T-helper 9 cell (primary cell): ENCODE data around the gene PRDX3.

Source experiments
- DNase-seq: peaks from one replicate; pipeline ENCODE4 v3.0.0-alpha.2; 2020
- total RNA-seq, 2 donors: gene quantifications; one replicate each; lab custom pipeline; 2026; lab: John Stamatoyannopoulos, UW

The PRDX3 gene
- total RNA-seq, result 9.9 to 64.8 reads per million in 2 donors

DNA sequence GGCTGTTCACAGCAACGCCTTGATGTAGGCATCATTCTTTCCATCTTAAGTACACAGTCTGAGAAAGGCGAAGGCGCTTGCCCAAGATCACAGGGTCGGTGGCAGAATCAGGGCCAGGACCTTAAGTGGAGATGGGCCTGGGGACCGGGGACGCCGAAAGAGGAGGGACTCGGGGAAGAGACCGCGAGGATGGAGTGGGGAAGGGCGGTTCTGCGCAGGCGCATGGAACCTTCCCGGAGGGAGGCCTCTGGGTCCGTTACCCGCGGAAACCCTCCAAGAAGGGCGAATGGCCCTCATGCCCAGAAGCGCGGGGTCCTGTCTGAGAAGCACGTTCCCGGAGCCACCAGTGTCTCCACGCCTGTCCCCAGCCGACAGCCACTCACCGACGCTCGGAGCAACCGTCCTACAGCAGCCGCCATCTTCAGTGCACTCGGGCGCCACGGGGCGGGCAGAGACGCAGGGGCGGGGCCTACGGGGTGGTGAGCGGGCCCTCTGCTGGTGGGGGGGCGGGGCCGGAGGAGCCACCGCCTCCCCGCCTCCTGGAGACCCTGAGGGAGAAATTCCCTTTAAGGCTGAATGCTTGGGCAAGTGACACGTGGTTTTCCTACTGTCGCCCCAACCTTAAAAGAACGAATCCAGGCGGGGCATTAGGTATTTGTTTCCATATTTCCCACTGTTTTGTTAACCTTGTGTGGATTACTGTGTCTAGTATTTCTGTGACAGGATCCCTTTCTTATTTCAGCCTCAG lies at the start of gene PRDX3:
PRDX3 (minus strand) TSS at position 441 of the 748 bp plus-strand sequence; CDS start at position 419, 22 bp downstream.
- peak; percentile 89 for DNase-seq

DNA sequence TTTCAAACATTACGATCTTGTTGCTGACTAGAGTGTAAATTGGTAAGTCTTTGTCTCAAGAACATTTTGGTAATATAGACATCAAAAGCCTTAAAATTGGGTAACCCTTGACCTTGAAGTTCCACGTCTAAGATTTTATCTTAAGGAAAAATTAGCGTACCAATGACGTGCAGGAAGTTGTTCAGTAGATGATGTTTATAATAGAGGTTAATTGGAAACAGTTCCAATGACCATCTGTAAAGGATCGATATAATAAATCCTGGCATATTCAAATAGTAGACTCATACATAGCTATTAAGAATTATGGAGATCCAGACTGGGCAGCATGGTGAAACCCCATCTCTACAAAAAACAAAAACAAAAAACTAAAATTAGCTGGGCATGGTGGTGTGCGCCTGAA lies 49.2 kb upstream of the PRDX3 start:
- DNase-seq, result no peak

DNA sequence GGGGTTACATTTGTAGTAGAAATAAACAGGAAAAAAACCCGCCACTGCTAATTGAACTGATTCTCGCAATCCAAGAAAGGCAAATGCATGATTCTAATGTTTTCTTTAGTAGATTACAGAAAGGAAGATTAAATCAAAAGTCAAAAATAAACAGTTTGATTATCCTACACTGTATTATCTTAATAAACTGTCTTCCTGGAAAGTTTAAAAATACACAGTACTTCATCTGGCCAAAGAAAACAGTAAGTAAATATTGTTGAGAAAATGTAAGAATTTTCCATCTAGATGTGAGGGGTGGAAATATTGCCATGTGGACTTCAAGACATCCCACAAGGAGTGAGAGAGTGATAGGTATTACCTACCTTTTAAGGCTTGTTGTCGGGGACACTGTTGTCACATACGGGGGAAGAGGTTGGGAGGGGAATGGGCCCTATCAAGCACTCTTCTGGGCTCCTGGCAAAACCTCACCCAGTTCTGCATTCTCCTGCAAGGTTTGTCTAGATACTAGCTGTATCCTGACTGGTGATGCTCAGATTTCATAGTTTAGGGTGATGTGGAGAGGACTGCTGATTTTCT lies 46.6 kb upstream of the PRDX3 start:
- DNase-seq, result no peak

DNA sequence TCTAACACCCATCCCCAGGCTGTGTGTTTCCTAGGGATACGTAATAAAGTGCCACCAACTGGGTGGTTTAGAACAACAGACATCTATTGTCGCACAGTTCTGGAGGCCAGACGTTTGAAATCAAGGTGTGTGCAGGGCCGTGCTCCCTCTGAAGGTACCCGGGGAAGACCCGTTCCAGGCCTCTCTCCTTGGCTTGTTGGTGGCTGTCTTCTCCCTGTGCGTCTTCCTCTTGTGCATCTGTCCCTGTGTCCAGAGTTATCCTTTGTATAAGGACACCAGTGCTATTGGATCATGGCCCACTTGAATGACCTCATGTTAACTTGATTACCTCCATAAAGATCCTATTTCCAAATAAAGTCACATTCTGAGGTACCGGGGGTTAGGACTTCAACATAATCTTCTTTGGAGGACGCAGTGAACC lies 44.4 kb upstream of the PRDX3 start:
- DNase-seq, result no peak

DNA sequence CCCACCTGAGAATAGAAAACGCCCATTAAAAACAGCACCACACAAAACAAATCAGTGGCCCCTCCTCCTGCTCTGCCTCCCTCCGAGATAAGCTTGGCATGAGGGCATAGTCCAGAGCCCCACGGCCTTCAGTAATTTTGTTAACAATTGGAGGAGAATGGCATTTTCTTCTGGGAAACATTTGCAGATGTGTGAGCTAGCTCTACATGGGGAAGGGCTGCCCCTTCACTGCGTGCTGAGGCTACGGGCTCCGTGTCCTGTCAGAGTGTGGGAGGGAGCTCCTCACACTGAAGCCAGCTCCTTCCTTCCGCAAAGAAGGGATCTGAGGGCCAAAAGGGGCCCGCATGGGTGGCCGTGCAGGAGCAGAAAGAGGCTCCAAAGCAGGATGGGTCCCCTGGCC lies 43.9 kb upstream of the PRDX3 start:
- DNase-seq, result no peak

DNA sequence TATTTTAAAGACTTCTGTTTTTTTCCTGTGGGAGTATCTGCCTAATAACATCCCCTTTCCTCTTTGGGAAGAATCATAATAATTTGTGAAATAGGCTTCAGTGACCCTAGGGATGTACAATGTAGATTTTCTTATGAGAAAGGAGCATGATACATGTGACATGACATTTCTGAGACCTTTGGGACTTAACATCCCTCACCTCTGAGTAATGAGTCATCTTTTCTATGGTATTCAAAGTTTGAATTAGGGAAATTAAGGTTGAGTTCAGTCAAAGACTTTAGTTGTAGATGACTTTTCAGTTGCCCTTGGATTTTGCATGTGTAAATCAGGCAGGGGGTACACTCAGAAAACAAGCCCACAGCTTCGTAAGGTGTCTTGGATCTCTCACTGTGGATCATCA lies 43.1 kb upstream of the PRDX3 start:
- DNase-seq, result no peak

DNA sequence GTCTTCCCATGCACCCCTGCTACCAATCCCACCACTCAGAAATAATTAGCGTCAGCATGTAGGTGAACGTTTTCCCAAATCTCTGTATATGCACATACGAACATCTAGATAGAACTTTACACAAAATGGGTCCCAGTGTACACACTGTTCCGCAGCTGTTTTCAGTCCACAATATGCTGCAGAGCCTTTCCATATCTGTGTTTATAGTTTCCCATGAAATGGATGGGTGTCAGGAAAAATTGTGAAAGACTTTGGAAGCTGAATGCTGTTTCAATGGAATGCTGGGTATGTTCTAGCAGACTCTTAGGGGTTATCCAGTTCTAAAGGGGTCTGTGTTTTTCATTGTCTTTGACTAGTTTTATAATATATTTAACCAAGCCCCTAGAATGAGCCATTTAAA lies 42.6 kb upstream of the PRDX3 start:
- no peak for DNase-seq

DNA sequence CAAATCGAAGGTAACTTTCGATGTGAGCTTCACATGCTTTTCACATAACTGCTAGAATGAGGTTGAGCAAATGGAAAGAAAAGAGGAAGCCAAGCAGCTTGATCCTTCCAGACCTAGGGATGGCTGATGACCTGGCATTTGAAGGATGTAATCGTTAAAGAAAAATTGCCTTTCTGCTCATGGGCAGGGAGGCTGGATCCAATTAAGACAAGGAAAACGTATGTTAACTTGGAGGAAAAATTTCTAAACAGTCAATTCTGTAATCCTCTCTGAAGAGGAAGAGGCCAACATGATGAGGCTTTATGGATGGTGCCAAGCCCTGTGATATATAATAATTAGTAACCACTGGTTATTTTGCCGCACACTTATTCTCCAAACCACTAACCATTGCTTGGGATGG lies 41.3 kb upstream of the PRDX3 start:
- DNase-seq, result no peak

DNA sequence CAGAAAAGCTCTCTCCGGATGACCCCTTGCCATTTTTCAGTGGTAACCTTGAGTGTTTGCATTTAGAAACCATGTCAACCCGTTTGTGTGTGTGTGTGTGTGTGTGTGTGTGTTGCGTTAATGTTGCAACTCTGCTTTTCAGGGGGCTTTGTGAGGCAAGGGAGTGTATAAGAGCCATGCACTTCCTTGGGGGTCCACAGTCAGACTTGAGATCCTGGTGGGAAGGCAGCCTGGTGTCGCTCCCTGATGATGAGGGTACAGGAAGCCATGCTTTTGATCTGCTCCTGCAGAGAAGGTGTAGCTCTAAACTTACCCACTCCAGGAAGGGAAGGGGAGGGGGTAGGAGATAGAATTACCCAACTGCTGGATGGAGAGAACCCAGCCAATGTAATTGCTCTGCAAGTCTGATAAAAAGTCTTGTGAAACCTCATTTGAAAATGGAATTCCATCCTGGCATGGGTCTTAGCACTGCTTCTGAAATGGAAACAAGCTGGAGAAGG lies 39.4 kb upstream of the PRDX3 start:
- no peak for DNase-seq

DNA sequence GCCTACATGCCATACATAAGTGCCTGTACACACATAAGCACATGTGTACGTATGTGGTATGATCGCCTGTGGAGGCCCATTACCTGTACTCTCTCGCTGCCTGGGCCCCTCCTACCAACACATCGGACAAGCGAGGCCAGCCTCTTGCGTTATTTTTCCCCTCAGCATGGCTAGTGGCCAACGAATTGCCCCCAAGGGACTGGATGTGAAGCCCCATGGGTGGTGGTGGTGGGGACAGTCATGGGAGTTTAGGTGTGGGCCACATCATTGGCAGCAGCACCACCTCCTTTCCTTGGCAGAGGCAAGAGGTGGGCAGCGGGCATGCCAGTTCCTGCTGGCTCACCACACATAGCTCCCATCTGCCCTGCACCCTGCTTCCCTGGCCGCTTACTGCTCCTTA lies 38.8 kb upstream of the PRDX3 start:
- no peak for DNase-seq

DNA sequence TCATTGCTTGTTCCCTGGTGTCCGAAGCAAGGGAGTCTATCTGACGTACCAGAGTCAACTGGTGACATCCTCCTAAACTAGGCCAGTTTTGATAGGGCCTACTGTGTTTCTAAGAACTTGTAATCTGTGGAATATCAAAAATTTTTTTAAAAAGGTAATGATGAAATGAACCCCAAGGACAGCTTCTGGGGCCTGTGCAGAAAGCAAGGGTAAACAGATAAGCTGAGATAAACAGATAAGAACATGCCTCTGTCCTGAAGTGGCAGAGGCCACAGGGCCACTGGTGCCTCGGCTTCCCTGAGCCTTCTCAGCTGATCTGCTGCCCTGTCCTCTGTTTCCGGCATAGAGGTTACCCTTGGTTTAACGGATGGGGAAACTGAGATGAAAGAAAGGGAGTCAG lies 37.5 kb upstream of the PRDX3 start:
- no peak for DNase-seq

DNA sequence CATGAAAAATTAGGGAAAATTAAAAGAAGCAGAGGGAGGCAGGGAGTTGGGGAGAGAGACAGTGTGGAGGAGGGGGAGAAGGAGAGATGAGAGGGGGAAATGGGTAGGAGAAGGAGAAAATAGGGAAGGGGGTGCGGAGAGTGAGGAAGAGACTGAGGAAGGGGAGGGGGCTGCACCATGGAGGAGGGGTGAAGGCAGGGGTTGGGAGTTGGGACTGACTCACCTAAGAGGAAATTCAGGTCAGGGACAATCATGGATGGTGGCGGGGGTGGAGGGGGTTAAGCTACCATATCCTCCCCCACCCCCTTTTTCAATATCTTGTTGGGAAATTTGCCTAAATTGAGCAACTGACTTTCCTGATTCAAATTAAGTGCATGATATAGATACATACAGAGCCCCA lies 36.8 kb upstream of the PRDX3 start:
- no peak for DNase-seq

DNA sequence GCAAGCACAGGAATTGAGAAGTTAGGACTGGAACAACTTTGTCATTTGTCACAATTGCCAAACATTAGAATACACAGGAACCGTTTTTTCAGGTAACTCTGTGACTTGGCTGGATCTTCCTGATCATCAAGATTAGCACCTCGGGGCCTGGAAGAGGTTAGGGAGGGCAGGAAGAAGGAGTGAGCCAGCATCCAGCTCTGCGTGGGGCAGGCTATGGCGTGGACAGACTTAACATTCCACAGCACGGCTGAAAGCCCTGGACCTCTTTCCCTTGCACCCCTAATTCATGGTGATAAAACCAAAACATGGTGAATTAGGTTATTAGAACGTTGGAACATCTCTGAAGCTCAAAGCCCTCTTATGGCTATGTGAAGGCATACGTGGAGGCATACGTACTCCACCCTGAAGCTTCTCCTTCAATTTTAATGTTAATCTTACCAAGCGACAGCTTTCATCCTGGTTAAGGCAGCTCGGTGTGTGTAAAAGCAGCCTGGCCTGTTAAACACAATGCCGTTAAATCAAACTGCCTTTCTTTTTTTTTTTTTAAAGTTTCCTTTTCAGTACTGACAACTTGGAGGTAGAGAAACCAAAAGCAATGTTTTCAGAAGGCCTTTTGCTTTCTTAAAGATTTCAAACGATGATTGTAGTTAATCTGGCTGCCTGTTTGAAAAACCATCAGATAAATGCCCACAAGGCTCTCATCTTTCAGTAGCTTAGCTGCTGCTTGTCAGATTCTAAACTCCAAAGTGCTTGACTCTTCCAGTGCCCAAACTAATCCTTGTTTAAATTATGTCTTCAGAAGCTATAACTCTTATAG lies 33.2 kb upstream of the PRDX3 start:
- no peak for DNase-seq

DNA sequence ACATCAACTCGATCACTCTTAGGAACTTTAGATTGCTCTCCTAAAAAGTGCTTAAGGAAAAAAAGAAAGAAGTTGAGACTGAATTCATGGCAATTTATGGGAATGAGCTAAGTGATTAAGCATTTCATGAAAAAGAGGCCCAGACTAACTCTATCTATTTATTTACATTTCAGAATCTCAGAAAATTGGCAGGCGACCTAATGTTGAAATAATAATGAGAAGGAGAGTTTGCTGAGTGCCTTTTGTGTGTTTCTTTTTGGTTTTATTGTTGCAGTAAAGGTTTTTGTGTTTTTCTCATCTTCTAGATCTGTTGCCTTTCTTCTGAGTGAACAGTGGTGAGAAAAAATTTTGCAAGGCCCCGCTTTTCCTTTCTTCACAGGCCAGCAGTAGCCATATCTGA lies 32.6 kb upstream of the PRDX3 start:
- DNase-seq, result no peak

DNA sequence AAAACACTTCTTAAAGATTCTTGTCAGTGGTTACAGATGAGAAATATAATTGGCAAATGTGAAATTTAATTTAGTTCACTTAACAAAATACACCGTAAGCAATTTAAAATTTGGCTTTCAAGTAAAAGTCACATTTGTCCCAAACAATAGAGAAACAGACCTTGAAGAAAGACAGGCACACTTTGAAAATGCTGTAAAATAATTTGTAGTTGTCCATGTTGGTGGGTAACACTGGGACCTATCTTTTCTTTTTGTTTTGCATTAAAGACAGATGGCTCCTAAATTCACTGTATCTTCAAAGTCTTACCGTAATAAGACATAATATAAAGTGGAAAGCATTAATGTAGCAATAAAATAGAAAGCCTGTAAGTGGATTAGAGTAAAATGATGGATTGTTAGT lies 32.0 kb upstream of the PRDX3 start:
- no peak for DNase-seq

DNA sequence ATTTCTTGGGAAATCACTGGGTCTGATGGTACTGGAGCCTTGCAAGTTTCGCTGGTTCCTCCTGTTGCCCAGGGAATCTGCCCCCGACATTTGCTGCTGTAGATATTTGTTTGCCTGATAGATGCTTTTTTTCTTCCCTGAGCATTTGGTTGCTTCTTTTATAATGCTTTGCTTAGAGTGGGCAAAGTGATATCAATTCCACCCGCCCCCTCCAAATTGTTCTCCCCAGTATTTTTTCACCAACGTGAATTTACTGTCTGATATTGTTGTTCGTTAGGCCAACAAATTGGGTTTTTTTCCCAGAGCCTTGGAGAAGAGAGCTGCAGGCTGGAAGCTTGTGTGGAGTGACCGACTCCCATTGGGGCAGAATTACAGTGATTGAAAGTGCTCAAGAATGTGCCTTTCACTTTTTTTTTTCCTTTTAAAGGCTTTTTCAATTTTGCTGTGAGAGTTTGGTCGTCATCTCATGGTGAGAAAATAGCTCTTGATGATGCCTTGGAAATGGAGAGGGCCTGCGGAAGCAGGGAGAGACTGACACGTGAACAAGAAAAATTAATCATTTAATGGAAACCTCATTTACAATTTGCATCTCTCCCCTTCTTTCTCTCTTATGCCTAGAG lies 31.2 kb upstream of the PRDX3 start:
- DNase-seq, result no peak

DNA sequence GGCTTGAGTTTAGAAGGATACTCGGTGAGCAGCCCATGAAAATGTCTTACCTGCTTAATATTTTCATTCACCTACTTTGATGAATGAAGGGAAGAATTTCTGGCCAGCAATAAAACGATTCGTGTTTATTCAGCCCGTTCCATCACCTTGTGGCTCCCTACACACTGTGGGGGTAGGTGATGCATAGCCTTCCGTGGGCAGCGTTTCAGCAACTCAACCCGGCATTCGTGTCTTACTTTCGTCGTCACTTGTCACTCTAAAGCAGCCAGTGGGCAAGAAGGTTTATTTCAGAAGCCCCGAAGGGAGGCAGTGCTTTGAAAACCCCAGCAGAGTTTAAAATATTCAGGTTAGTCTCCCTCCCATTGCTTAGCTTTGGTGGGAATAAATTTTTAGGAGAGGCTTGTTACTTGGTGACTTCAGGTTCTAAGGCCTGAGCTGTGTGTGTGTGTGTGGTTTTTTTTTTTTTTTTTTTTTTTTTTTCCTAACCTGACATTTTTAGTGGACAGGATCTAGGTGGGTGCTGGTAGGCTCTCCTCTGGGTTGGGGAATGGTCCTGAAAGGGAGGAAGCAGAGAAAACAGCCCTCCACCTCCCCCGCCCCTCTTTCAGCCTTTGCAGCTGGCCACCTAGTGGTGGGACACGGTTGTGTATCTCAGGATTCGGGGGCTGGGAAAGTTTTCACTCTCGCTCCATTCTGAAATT lies 30.6 kb upstream of the PRDX3 start:
- peak; percentile 50 for DNase-seq

DNA sequence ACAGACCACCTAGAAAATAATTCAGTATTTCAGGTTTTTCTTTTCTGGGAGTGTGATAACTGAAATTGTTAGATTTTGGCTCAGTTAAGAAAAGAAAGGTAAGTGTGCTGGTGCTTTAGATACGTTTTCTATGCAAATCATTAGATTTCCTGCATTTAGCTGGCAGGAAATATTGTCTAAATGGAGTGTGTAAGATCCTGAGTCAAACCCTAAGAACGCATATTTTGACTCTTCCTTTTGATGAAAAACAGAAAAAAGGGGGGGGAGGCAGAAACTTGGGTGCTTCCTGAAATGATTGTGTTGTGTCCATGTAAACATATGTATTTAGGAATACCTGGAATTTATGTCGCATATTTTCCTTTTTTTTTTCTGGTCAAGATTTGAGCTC lies 29.9 kb upstream of the PRDX3 start:
- no peak for DNase-seq

DNA sequence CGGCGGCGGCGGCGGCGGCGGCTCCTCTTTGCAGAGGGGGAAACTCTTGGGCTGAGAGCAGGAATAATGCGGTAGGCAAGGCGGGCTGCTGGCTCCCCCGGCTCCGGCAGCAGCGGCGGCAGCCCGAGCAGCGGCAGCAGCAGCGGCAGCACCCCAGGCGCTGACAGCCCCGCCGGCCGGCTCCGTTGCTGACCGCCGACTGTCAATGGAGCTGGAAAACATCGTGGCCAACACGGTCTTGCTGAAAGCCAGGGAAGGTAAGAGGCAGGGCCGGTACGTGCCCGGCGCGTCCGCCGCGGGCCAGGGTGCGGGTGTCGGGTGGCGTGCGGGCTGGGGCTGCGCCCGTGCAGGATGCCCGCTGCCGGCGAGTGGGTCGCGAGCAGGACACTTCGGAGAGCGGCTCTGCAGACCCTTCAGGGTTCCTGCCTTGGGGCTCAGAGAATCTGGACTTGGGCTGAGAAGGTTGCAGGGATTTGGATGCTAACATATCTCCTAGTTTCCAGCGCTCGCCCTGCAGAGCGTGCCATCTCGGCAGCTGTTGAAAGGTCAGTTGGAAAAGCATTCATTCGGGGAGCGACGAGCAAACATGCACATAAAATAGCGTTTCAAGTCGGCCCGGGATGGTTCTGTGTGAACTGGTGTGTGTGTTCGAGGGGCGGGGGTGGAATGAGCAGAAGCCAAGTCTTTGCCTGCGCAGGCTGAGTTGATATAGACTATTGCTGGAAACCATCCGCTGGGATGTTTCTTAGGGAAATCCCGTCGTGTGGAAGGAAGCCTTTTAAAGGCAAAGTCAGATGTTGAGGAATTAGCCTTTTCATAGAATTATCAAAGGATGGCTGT lies 29.3 kb upstream of the PRDX3 start:
- DNase-seq, result peak; percentile 19

DNA sequence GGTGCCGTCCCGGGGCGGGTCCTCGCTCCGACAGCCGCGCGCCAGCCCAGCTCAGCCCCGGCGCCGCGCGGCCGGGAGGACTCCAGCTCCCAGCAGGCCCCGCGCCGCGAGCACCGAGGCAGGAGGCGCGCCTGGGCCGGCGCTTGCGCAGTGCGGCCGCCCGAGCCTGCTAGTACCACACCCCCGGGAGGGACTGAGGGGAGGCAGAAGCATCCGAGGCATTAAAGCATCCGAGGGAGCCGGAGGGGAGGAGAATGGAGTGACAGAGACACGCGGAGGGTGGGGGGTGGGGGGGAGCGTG lies 28.7 kb upstream of the PRDX3 start, which contains the start of gene GRK5:
GRK5 (plus strand) TSS at position 206 of the 301 bp plus-strand sequence. CDS start 347 bp downstream, outside the sequence.
- peak; percentile 90 for DNase-seq

DNA sequence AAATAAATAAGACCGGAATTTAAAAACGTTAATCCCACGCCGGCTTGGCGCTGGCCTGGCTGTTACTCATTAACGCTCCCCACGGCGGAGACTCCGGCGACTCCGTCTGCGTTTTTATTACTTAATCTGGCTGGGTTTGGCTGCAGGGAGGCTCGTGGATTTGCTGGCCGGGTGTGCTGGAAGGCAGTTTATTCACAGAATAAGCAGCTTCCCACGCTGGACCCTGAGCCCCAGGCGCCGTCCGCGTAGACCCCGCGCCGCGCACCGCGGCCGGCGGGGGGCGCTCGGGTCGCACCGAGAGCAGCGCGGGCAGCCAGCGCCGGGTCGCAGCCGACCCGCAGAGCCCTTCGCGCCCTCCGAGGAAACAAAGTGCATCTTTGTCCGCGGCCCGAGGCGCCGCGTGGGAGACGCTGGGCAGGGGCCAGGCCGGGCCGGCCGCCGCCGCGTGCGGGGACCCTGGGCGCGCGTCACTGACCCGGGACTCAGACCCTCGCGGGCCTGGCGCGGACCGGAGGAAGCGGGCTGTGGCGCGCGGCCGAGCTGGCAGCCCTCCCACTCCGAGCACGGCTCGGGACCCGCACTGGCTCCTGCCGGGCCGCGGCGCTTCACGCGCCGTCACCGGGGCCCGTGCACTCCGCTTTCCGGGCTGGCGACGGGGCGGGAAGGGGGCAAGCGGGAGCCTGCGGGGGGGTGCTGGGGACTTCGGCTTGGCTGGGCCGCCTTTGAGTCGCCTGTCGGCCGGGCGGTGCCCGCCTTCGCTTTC lies 28.2 kb upstream of the PRDX3 start:
- DNase-seq, result peak; percentile 58
